Left forelimb (tissue), 1 donor: ENCODE measurements around the gene TMEM63A.
"Not testable (repeated sequence)": the region's sequence is repeated elsewhere in the genome, so short reads cannot be mapped to it uniquely, and the experiment has no call there.

Source experiments
- DNase-seq: peaks from one replicate; pipeline ENCODE4 v3.0.0-alpha.2; 2018; ENCODE audit warnings: low spot score

TMEM63A gene

GRCh38 chr1:225819346-225820192, 62.6 kb downstream of the TMEM63A start:
- no peak for DNase-seq

GRCh38 chr1:225818229-225818628, 64.0 kb downstream of the TMEM63A start:
- no peak for DNase-seq

GRCh38 chr1:225817611-225818061, 64.5 kb downstream of the TMEM63A start:
- no peak for DNase-seq

- DNase-seq = no peak
Measured at GRCh38 chr1:225816643-225817538, 65.3 kb downstream of the TMEM63A start.

- no peak for DNase-seq
Measured at GRCh38 chr1:225815526-225816178, 66.5 kb downstream of the TMEM63A start.

- DNase-seq = not testable (repeated sequence)
Measured at GRCh38 chr1:225815090-225815489, 67.1 kb downstream of the TMEM63A start.

GRCh38 chr1:225814381-225814780, 67.8 kb downstream of the TMEM63A start:
- no peak for DNase-seq

GRCh38 chr1:225813214-225813964, 68.8 kb downstream of the TMEM63A start:
- DNase-seq = no peak

- DNase-seq = no peak
Measured at GRCh38 chr1:225812488-225813213, 69.5 kb downstream of the TMEM63A start.

GRCh38 chr1:225811622-225812487, 70.3 kb downstream of the TMEM63A start:
- DNase-seq = no peak

- DNase-seq = not testable (repeated sequence)
Measured at GRCh38 chr1:225810579-225811538, 71.3 kb downstream of the TMEM63A start.

- DNase-seq = peak; percentile 93
Measured at GRCh38 chr1:225809842-225810578, 72.2 kb downstream of the TMEM63A start, which contains the start of gene EPHX1. EPHX1 (plus strand) TSS chr1:225810124; CDS start chr1:225828730, 18,606 bp downstream.

- DNase-seq = no peak
Measured at GRCh38 chr1:225808136-225808535, 74.0 kb downstream of the TMEM63A start.

- DNase-seq = not testable (repeated sequence)
Measured at GRCh38 chr1:225806736-225807135, 75.4 kb downstream of the TMEM63A start.

- DNase-seq = no peak
Measured at GRCh38 chr1:225806249-225806648, 75.9 kb downstream of the TMEM63A start.

GRCh38 chr1:225801146-225801545, 81.0 kb downstream of the TMEM63A start:
- not testable (repeated sequence) for DNase-seq

GRCh38 chr1:225796097-225796496, 86.1 kb downstream of the TMEM63A start:
- DNase-seq = not testable (repeated sequence)
